GM04503 (cell line): ENCODE results near the gene RAG1.
"Not testable (repeated sequence)": the region's sequence is repeated elsewhere in the genome, so short reads cannot be mapped to it uniquely, and the experiment has no call there.

Experiments used
- DNase-seq: peaks from one replicate; pipeline ENCODE4 v3.0.0-alpha.2; 2012; ENCODE audit warnings: low read depth

Gene RAG1

GRCh38 chr11:36567694-36568093 is at the start of gene RAG1:
RAG1 (plus strand) TSS chr11:36568007; CDS start chr11:36573305, 5,298 bp downstream.
- DNase-seq: no peak

GRCh38 chr11:36530840-36531239 is 37.0 kb upstream of the RAG1 start:
- DNase-seq: no peak

GRCh38 chr11:36532941-36533601 is 34.7 kb upstream of the RAG1 start:
- DNase-seq: no peak

- no peak for DNase-seq
Measured at GRCh38 chr11:36534276-36534840, 33.4 kb upstream of the RAG1 start.

- no peak for DNase-seq
Measured at GRCh38 chr11:36540998-36541397, 26.8 kb upstream of the RAG1 start.

- DNase-seq: no peak
Measured at GRCh38 chr11:36550385-36551115, 17.3 kb upstream of the RAG1 start.

GRCh38 chr11:36557390-36557789 is 10.4 kb upstream of the RAG1 start:
- not testable (repeated sequence) for DNase-seq

GRCh38 chr11:36557991-36558390 is 9.8 kb upstream of the RAG1 start:
- DNase-seq: no peak

- DNase-seq: no peak
Measured at GRCh38 chr11:36558571-36559413, 9.0 kb upstream of the RAG1 start.

GRCh38 chr11:36564376-36565030 is 3.3 kb upstream of the RAG1 start:
- no peak for DNase-seq

GRCh38 chr11:36565031-36565610 is 2.7 kb upstream of the RAG1 start:
- no peak for DNase-seq

- DNase-seq: no peak
Measured at GRCh38 chr11:36566407-36567053, 1.3 kb upstream of the RAG1 start.

- no peak for DNase-seq
Measured at GRCh38 chr11:36569095-36569494, 1.3 kb downstream of the RAG1 start.

- DNase-seq: no peak
Measured at GRCh38 chr11:36574486-36574885, 6.7 kb downstream of the RAG1 start.

- DNase-seq: no peak
Measured at GRCh38 chr11:36577373-36577772, 9.6 kb downstream of the RAG1 start.

GRCh38 chr11:36577859-36578258 is 10.1 kb downstream of the RAG1 start:
- DNase-seq: no peak

- DNase-seq: no peak
Measured at GRCh38 chr11:36578458-36578857, 10.7 kb downstream of the RAG1 start.

- no peak for DNase-seq
Measured at GRCh38 chr11:36581536-36581935, 13.7 kb downstream of the RAG1 start.

GRCh38 chr11:36583667-36584066 is 15.9 kb downstream of the RAG1 start:
- no peak for DNase-seq

GRCh38 chr11:36586543-36586942 is 18.7 kb downstream of the RAG1 start:
- no peak for DNase-seq

- DNase-seq: no peak
Measured at GRCh38 chr11:36588099-36588498, 20.3 kb downstream of the RAG1 start.
